H1 (cell line): Measurements from ENCODE around the gene MICALL2. TPM values are rescaled to one million over a fixed set of nuclear protein-coding genes. Genes with fewer than 3 reads are reported as not detected.

Experiments
- CTCF ChIA-PET: fragments of 300-600 bp; sonication (Branson Sonifier 250); formaldehyde crosslinking; loops from one replicate; lab custom pipeline; 2021; ENCODE audit not compliant: partially characterized antibody; lab: Charles Lee
- POLR2A ChIA-PET: fragments of 300-600 bp; sonication (Branson Sonifier 250); formaldehyde crosslinking; loops from one replicate; lab custom pipeline; 2021; ENCODE audit warnings: inconsistent platforms; ENCODE audit not compliant: partially characterized antibody; lab: Charles Lee
- DNase-seq, 2 experiments: peaks; one replicate each; pipeline versions ENCODE4 v3.0.0 to v3.0.0-alpha.2; 2010 to 2022; ENCODE audit warnings: low spot score in 2 of 2, low read depth in 1 of 2, mixed read lengths in 1 of 2
- FAIRE-seq: peaks from 2 replicates; lab custom pipeline; 2011; peaks lifted over from hg19 to GRCh38; lab: Jason Lieb, UNC
- H2AFZ ChIP-seq: 2 replicates; pipeline ENCODE4 v1.8.1; 2012; ENCODE audit warnings: low read length, inconsistent platforms
- H2AK5ac ChIP-seq: 2 replicates; pipeline ENCODE4 v1.6.1; 2013; ENCODE audit warnings: low read depth, low read length
- H2BK120ac ChIP-seq: replicated peaks from 2 replicates; pipeline ENCODE3; 2013; ENCODE audit warnings: low read depth, low read length, inconsistent platforms
- H2BK12ac ChIP-seq: 2 replicates; pipeline ENCODE4 v1.6.1; 2013; ENCODE audit warnings: low read depth, low read length
- H2BK15ac ChIP-seq: 2 replicates; pipeline ENCODE4 v1.6.1; 2013; ENCODE audit warnings: low read length
- H2BK20ac ChIP-seq: 2 replicates; pipeline ENCODE4 v1.6.1; 2013; ENCODE audit warnings: low read length
- H2BK5ac ChIP-seq: 2 replicates; pipeline ENCODE4 v1.6.1; 2013; ENCODE audit warnings: low read depth, low read length
- H3K14ac ChIP-seq: 2 replicates; pipeline ENCODE4 v1.6.1; 2013; ENCODE audit warnings: inconsistent platforms; ENCODE audit not compliant: insufficient read length
- H3K18ac ChIP-seq: 2 replicates; pipeline ENCODE4 v1.6.1; 2013; ENCODE audit warnings: low read length; ENCODE audit errors: extremely low read depth
- H3K23ac ChIP-seq: 2 replicates; pipeline ENCODE4 v1.6.1; 2013; ENCODE audit warnings: inconsistent platforms; ENCODE audit not compliant: insufficient read length
- H3K23me2 ChIP-seq: 2 replicates; pipeline ENCODE4 v1.6.1; 2013; ENCODE audit warnings: low read depth, low read length
- H3K27ac ChIP-seq: 2 replicates; pipeline ENCODE4 v1.6.1; 2011; ENCODE audit warnings: low read depth, low read length, inconsistent platforms
- H3K27me3 ChIP-seq, 4 experiments: replicated peaks in 1 of 4; 1 replicate in 1 of 4; 2 replicates in 3 of 4; pipeline versions ENCODE4 v1.6.1 to v1.8.1; 2011 to 2013; ENCODE audit warnings: low read length in 3 of 4, mild to moderate bottlenecking in 3 of 4, inconsistent platforms in 2 of 4, mixed read lengths in 2 of 4, moderate library complexity in 1 of 4; ENCODE audit not compliant: control insufficient read depth in 3 of 4, insufficient read depth in 3 of 4; ENCODE audit errors: extremely low read depth in 1 of 4
- H3K36me3 ChIP-seq, 4 experiments: 2 replicates each; pipeline versions ENCODE4 v1.6.1 to v1.8.1; 2011 to 2013; ENCODE audit warnings: mild to moderate bottlenecking in 4 of 4, low read length in 3 of 4, moderate library complexity in 2 of 4, control low read depth in 1 of 4, inconsistent platforms in 1 of 4; ENCODE audit not compliant: insufficient read depth in 4 of 4, control insufficient read depth in 2 of 4
- H3K4ac ChIP-seq: replicated peaks from 2 replicates; pipeline ENCODE3; 2013; ENCODE audit warnings: low read length, low read depth, mixed read lengths, inconsistent platforms; ENCODE audit not compliant: insufficient read length
- H3K4me1 ChIP-seq, 4 experiments: replicated peaks in 1 of 4; 1 replicate in 1 of 4; 2 replicates in 3 of 4; pipeline versions ENCODE4 v1.6.1 to v1.8.1; 2011 to 2013; ENCODE audit warnings: low read length in 3 of 4, inconsistent platforms in 2 of 4, mixed read lengths in 1 of 4; ENCODE audit not compliant: insufficient read depth in 4 of 4, control insufficient read depth in 3 of 4
- H3K4me2 ChIP-seq, 2 experiments: 2 replicates each; pipeline versions ENCODE4 v1.6.1 to v1.8.1; 2011 to 2013; ENCODE audit warnings: low read depth in 2 of 2, low read length in 2 of 2, control low read depth in 1 of 2, inconsistent platforms in 1 of 2, mild to moderate bottlenecking in 1 of 2; ENCODE audit not compliant: insufficient read depth in 1 of 2
- H3K4me3 ChIP-seq, 4 experiments: fragments of 200-600, 300-600 bp in 1 of 4; sonication (generic), shearing (Covaris generic), sonication (Bioruptor Twin) in 1 of 4; 2 replicates each; pipeline versions ENCODE4 v1.5.1 to v1.8.1; 2011 to 2016; ENCODE audit warnings: low read length in 4 of 4, low read depth in 3 of 4, control low read depth in 2 of 4, inconsistent platforms in 2 of 4, mild to moderate bottlenecking in 2 of 4, mixed read lengths in 1 of 4, moderate library complexity in 1 of 4; ENCODE audit not compliant: insufficient read depth in 2 of 4; ENCODE audit errors: extremely low read depth in 1 of 4
- H3K56ac ChIP-seq: replicated peaks from 2 replicates; pipeline ENCODE3; 2013; ENCODE audit warnings: low read depth, mild to moderate bottlenecking, mixed read lengths, low read length, inconsistent platforms; ENCODE audit not compliant: insufficient read length
- H3K79me1 ChIP-seq: 2 replicates; pipeline ENCODE4 v1.6.1; 2013; ENCODE audit warnings: low read depth, low read length, control low read depth
- H3K79me2 ChIP-seq, 2 experiments: 2 replicates each; pipeline versions ENCODE4 v1.6.1 to v1.8.1; 2012 to 2013; ENCODE audit warnings: low read length in 2 of 2, mild to moderate bottlenecking in 2 of 2, inconsistent platforms in 1 of 2; ENCODE audit not compliant: insufficient read depth in 2 of 2, control insufficient read depth in 1 of 2
- H3K9ac ChIP-seq, 4 experiments: replicated peaks in 1 of 4; 1 replicate in 1 of 4; 2 replicates in 3 of 4; pipeline versions ENCODE4 v1.6.1 to v1.8.1; 2011 to 2013; ENCODE audit warnings: low read depth in 3 of 4, low read length in 3 of 4, control low read depth in 2 of 4, mild to moderate bottlenecking in 2 of 4, moderate library complexity in 2 of 4, inconsistent platforms in 1 of 4; ENCODE audit errors: extremely low read depth in 1 of 4
- H3K9me3 ChIP-seq, 2 experiments: 2 replicates each; pipeline versions ENCODE4 v1.6.1 to v1.8.1; 2012 to 2013; ENCODE audit warnings: mild to moderate bottlenecking in 2 of 2, moderate library complexity in 2 of 2, control low read depth in 1 of 2, inconsistent platforms in 1 of 2, low read depth in 1 of 2, low read length in 1 of 2, mixed read lengths in 1 of 2; ENCODE audit not compliant: insufficient read depth in 2 of 2
- H4K20me1 ChIP-seq, 2 experiments: replicated peaks in 1 of 2; 2 replicates each; pipeline versions ENCODE3 to v1.8.1; 2011 to 2013; ENCODE audit warnings: inconsistent platforms in 2 of 2, low read length in 2 of 2, mild to moderate bottlenecking in 1 of 2; ENCODE audit not compliant: insufficient read depth in 2 of 2, control insufficient read depth in 1 of 2
- H4K5ac ChIP-seq: 2 replicates; pipeline ENCODE4 v1.6.1; 2013; ENCODE audit warnings: low read length, low read depth, mixed read lengths, inconsistent platforms; ENCODE audit not compliant: insufficient read length
- H4K8ac ChIP-seq: 2 replicates; pipeline ENCODE4 v1.8.0; 2013; ENCODE audit warnings: mild to moderate bottlenecking, moderate library complexity, low read length, inconsistent platforms; ENCODE audit not compliant: insufficient read depth; ENCODE audit errors: extremely low read depth
- H4K91ac ChIP-seq: replicated peaks from 2 replicates; pipeline ENCODE3; 2013; ENCODE audit warnings: low read length, mixed read lengths, inconsistent platforms; ENCODE audit not compliant: insufficient read length
- ATF2 ChIP-seq: IDR thresholded peaks from 2 replicates; pipeline ENCODE4 v1.6.1; 2012; ENCODE audit warnings: low read length, inconsistent platforms
- CHD2 ChIP-seq: IDR thresholded peaks from 2 replicates; pipeline ENCODE4 v1.6.1; 2012; ENCODE audit warnings: low read length, improper control_type of control experiment
- FOSL1 ChIP-seq: IDR thresholded peaks from 2 replicates; pipeline ENCODE4 v1.6.1; 2011; ENCODE audit warnings: mild to moderate bottlenecking, low read depth, low read length, moderate library complexity; ENCODE audit not compliant: insufficient read depth
- HDAC2 ChIP-seq, 2 experiments: fragments of 300-600 bp in 1 of 2; sonication (generic) in 1 of 2; IDR thresholded peaks; 2 replicates each; pipeline ENCODE4 v1.6.1; 2011 to 2012; ENCODE audit warnings: low read depth in 2 of 2, low read length in 2 of 2, mild to moderate bottlenecking in 2 of 2, moderate library complexity in 2 of 2, borderline replicate concordance in 1 of 2, inconsistent platforms in 1 of 2
- KDM4A ChIP-seq: IDR thresholded peaks from one replicate; pipeline ENCODE4 v1.7.1; 2012; ENCODE audit warnings: low read depth, mild to moderate bottlenecking, moderate library complexity, low read length, inconsistent platforms; ENCODE audit not compliant: severe bottlenecking
- POU5F1 ChIP-seq: IDR thresholded peaks from 2 replicates; pipeline ENCODE4 v1.6.1; 2011; ENCODE audit warnings: low read depth, mild to moderate bottlenecking, low read length, moderate library complexity
- SP2 ChIP-seq: IDR thresholded peaks from 2 replicates; pipeline ENCODE4 v1.6.1; 2012; ENCODE audit warnings: mild to moderate bottlenecking, low read length, inconsistent platforms
- ZNF274 ChIP-seq: IDR thresholded peaks from 2 replicates; pipeline ENCODE4 v1.7.0; 2012; ENCODE audit warnings: low read length, borderline replicate concordance; ENCODE audit errors: extremely low read depth
- WGBS, 2 experiments: shearing (Covaris generic) in 1 of 2; methylation state at CpG; one replicate each; pipeline versions ENCODE4 v1.1.6 to v1.1.7; 2013 to 2015; ENCODE audit warnings: low lambda C conversion rate in 2 of 2, mixed read lengths in 2 of 2, inconsistent platforms in 1 of 2, low coverage in 1 of 2, missing lambda C conversion rate in 1 of 2; ENCODE audit not compliant: insufficient replicate concordance in 2 of 2, insufficient coverage in 1 of 2, insufficient read length in 1 of 2; ENCODE audit errors: extremely low coverage in 1 of 2, missing lambda C conversion rate in 1 of 2; 5-methylcytosine and 5-hydroxymethylcytosine counted together
- polyA plus RNA-seq, 7 experiments: library from polyadenylated mRNA; depleted of rRNA in 3 of 7; stranded (reverse) in 5 of 7; unstranded in 2 of 7; fragments of >200 nt in 5 of 7; fragments of 200-250 nt in 2 of 7; gene quantifications; 1 replicate in 5 of 7; 2 replicates in 1 of 7; 4 replicates in 1 of 7; pipeline versions ENCODE4 v1.2.1 to v1.2.3, GENCODE V29; 2011 to 2013; ENCODE audit warnings: missing spikeins in 2 of 7, mixed read lengths in 2 of 7
- total RNA-seq: library from RNA; stranded (reverse); fragmentation: NEBNext Ultra II Directional; extraction: Animal tissue kit (Norgen Biotek cat#: 25700); gene quantifications from 2 replicates; pipeline ENCODE4 v1.2.1, GENCODE V29; 2021

Gene MICALL2
- total and polyA plus RNA-seq, 2 of the 8 experiments (the other 6 are each of a cell fraction or from before 2014, with no cell fraction given): 5.3 to 8.5 TPM

DNA sequence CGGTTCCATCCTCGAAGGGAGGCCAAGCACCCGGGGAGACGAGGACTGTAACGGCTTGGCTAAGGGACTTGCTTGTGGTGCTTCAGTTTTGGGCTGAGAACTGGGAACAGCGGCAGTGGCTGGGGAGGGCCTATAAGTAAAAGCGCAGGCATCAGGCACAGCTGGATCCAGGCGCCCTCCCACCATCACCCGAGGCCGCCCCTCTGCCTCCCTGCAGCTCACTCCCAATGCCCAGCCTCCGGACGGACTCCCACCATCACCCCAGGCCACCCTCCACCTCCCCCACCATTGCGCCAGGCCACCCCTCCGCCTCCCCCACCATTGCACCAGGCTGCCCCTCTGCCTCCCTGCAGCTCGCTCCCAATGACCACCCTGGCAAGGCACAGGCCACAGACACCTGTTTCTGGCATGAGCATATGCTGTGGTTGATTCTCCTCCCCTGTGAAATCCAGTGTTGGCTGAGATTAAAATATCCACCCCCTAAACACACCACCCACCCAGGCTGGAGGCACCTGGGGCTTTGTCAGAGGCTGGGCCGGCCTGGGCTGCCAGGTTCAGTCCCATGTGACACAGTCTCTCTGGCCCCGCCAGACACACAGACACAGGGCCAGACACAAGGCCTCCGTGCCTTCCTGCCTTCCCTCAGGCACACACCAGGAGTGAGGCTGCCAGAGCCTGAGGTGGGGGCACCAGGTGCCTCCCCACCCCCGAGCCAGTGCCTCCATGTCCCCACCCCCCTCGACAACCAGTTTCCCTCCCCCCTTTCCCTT lies 16.7 kb downstream of the MICALL2 start:
- Histone ChIP-seq H3K4me1 (no peaks in the 10 kb centered on the region; a peak in 1 of 7 replicates), H3K4me2 (no peak overlapping the region), H3K4me3 (no peak overlapping the region), H3K9me3 (peaks cover 0 to 3% of the 10 kb centered on the region in 2 experiments; a peak in 1 of 4 replicates), H2AFZ (no peak overlapping the region), H2BK12ac (no peak overlapping the region), H2BK5ac (no peak overlapping the region), H3K79me1 (no peaks in the 10 kb centered on the region), H3K4ac (no peak overlapping the region), H3K9ac (no peak overlapping the region), H4K91ac (peak overlapping the region; percentile 40), H4K5ac (no peak overlapping the region), H4K8ac (no peak overlapping the region), H3K79me2 (peaks cover 0 to 3% of the 10 kb centered on the region in 2 experiments; a peak in 1 of 4 replicates), H3K14ac (no peak overlapping the region), H3K23ac (no peak overlapping the region), H3K36me3 (no peaks in the 10 kb centered on the region), H2BK20ac (no peak overlapping the region), H3K27ac (no peak overlapping the region), H4K20me1 (peaks cover 0 to 6% of the 10 kb centered on the region in 2 experiments), H2BK15ac (no peak overlapping the region), H3K18ac (no peak overlapping the region), H3K23me2 (no peaks in the 10 kb centered on the region), H2AK5ac (no peak overlapping the region), H3K27me3 (no peaks in the 10 kb centered on the region), H2BK120ac (no peak overlapping the region), H3K56ac (no peak overlapping the region)
- POLR2A ChIA-PET: interaction anchor here (1.0 kb wide), 1 partner anchor 16 kb away, joined by 3 read pairs; no protein-coding TSS in a partner anchor
- no peak for FAIRE-seq
- 83% methylated on average over 10 of the region's 20 CpGs; no CpG with 5 or more reads in 1 of the 2 experiments for WGBS, 2 experiments
- CTCF ChIA-PET: interaction anchor here (0.8 to 1.9 kb wide), 2 partner anchors 10 to 23 kb away, joined by 3 to 4 read pairs; no protein-coding TSS in a partner anchor
- no peak for DNase-seq
- TF ChIP-seq KDM4A: no peak
- no peak for TF ChIP-seq HDAC2 (IDR thresholded peaks at IDR 0.05; ENCODE audit: borderline replicate concordance in 1 of 2, low read depth in 2 of 2, low read length in 2 of 2)
- TF ChIP-seq POU5F1: no peak
- TF ChIP-seq FOSL1: no peak
- TF ChIP-seq CHD2: no peak
- TF ChIP-seq ZNF274: no peak
- no peak for TF ChIP-seq SP2
- TF ChIP-seq ATF2: no peak
